GM13977 (cell line): ENCODE results near the gene S100A1.
"Not testable (repeated sequence)": the region's sequence is repeated elsewhere in the genome, so short reads cannot be mapped to it uniquely, and the experiment has no call there.

ENCODE experiments used
- DNase-seq: peaks from one replicate; pipeline ENCODE4 v3.0.0; 2012; ENCODE audit warnings: low spot score
- CTCF ChIP-seq: IDR thresholded peaks from 2 replicates; pipeline ENCODE4 v1.5.1; 2012; ENCODE audit warnings: mild to moderate bottlenecking, control low read depth; ENCODE audit not compliant: insufficient read depth; ENCODE audit errors: extremely low read depth, missing control alignments
- in situ Hi-C: fragments of 300-500 bp; cut with MboI; formaldehyde crosslinking; loops from one replicate; pipeline ENCODE4 v1.12.0; 2022; ENCODE audit warnings: low sequenced_read_pairs, low pct_unique_long_range_greater_than_20kb, mixed read lengths, inconsistent platforms; ENCODE audit not compliant: unreplicated experiment

Gene S100A1

GRCh38 chr1:153633161-153633753 lies 5.0 kb downstream of the S100A1 start:
- in situ Hi-C loops, result no loop called here
- DNase-seq, result no peak
- no peak for TF ChIP-seq CTCF

DNA sequence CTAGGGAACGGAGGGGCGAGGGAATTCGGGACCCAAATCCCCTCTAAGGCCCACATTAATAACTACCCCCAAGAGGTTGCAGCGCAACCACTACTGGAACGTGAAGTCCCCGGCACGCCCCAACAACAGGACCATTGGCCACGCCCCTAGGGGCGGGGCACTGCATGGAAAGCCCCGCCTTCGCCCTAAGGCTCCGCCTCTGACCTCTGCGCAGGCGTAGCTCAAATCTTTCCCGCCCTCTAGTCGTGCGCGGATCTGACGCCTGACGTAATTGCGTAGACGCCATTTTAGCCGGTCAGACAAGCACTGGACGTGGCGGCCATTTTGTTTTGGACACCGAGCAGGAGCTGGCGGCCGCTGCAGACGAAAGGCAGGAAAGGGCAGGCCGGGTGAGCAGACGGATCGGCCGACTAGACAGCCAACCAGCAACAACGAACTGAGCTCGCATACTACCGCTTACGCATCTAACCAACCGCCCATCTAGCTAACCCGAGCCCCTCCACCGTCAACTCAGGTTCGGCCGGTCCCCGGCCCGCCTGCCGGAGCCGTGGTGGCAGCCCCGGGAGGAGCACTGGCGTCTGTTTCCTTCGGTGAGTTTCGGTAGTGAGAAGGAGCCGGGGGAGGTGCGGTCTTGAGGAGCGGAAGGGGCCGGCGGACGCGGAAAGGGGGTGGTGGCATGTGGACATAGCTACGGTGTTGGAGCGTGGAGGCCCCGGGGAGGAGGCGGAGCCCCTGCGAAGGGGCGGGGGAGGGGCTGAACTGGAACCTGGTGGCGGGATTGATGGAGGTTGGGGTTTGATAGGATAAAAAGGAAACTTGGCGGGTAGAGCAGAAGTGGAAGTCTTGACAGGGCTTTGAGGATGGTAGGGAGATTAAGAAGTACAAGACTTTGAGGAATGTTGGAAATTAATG lies 5.8 kb downstream of the S100A1 start, which contains the start of gene CHTOP:
CHTOP (plus strand) TSS at position 313 of the 912 bp plus-strand sequence. CDS start 2,523 bp downstream, outside the sequence.
- in situ Hi-C loops, result no loop called here
- peak; percentile 97 for DNase-seq
- no peak for TF ChIP-seq CTCF

- DNase-seq, result no peak
- no peak for TF ChIP-seq CTCF
- in situ Hi-C loops, result no loop called here
Measured at GRCh38 chr1:153635872-153636271, 7.6 kb downstream of the S100A1 start.

DNA sequence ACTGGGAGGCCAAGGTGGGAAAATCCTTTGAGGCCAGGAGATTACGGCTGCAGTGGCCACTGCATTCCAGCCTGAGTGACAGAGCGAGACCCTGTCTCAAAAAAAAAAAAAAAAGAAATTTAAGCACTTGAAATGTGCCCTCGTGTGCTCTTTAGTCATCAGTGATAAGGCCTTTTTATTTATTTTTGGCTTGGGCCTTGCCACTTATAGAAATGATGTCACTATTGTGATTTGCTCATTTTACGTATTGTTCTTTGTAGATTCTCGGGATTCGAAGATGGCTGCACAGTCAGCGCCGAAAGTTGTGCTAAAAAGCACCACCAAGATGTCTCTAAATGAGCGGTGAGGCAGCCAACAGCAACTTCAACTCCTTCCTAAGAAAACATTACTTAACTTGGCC lies 8.1 kb downstream of the S100A1 start:
- no peak for TF ChIP-seq CTCF
- in situ Hi-C loops, result no loop called here
- no peak for DNase-seq

DNA sequence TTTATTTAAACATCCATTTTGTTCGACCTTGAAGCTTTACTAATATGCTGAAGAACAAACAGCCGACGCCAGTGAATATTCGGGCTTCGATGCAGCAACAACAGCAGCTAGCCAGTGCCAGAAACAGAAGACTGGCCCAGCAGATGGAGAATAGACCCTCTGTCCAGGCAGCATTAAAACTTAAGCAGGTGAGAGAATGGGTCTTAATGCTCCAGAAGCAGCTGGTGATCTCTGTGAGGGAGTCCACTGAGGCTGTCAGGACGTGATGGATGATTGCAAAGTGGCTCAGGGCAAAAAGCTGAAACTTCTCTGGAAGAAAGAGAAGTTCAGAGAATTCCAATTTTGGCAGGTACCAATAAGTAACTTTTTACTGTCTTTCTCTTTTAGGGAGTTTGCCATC lies 10.0 kb downstream of the S100A1 start:
- in situ Hi-C loops, result no loop called here
- DNase-seq, result no peak
- no peak for TF ChIP-seq CTCF

DNA sequence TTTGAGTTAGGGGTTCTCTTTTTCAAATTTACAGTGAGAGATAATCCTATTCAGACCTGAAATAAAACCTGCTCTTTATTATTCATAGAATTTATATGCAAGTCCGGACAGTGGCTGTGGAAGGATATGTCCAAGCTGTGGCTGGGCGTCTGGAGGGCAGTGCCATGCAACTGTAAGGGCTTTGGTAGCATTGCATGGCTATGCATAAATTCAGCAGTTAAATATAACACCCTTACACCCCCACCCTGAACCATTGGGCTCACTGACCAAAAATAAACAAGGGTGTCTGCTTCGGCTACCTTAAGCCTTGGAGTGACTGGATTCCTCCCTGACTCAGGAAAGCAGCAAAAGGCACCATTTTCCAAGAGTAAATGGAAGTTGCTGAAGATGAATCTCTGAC lies 11.0 kb downstream of the S100A1 start:
- TF ChIP-seq CTCF, result no peak

DNA sequence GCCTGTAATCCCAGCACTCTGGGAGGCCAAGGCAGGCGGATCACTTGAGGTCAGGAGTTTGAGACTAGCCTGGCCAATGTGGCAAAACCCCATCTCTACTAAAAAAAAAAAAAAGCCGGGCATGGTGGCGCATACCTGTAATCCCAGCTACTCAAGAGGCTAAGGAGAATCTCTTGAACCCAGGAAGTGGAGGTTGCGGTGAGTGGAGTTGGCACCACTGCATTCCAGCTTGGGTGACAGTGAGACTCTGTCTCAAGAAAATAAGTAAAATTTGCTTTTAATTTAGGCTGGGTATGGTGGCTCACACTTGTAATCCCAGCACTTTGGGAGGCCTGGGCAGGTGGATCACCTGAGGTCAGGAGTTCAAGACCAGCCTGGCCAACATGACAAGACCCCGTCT lies 12.0 kb downstream of the S100A1 start:
- DNase-seq, in situ Hi-C loops: not testable (repeated sequence)

More for the DNA sequence above, 11.0 kb downstream of the S100A1 start:
- in situ Hi-C loops, result no loop called here
- DNase-seq, result no peak
